GM12874 (cell line): Measurements from ENCODE around the gene USP24.
A peak's percentile ranks its signal among the peaks of the same experiment; 100 is the strongest.

Experiments
- TF ChIP-seq, protein P1 (sequence below): IDR thresholded peaks from 2 replicates; pipeline ENCODE4 v1.5.1; 2011; ENCODE audit warnings: low read depth, mild to moderate bottlenecking, control low read depth, low read length, moderate library complexity; ENCODE audit not compliant: insufficient read depth

USP24 gene

DNA sequence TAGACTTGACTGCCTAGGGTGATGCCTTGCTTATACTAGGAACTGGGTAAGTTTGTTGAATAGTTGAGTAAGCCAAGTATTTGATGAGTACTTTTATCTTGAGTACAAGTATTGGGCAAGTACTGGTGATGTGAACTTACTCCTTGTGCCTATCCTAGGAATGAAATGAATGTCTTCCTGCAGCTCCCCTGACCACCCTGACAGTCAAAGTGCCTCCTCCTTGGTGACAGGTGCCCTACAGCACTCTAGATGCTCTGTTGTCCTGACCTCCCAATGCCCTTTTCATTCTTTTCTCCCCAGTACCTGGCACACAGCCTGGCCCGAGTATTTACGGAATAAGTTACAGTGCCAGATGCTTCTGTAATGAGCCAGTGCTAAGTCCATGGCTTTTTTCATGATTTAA, 150.3 kb downstream of the USP24 start:
- TF ChIP-seq, protein P1, sequence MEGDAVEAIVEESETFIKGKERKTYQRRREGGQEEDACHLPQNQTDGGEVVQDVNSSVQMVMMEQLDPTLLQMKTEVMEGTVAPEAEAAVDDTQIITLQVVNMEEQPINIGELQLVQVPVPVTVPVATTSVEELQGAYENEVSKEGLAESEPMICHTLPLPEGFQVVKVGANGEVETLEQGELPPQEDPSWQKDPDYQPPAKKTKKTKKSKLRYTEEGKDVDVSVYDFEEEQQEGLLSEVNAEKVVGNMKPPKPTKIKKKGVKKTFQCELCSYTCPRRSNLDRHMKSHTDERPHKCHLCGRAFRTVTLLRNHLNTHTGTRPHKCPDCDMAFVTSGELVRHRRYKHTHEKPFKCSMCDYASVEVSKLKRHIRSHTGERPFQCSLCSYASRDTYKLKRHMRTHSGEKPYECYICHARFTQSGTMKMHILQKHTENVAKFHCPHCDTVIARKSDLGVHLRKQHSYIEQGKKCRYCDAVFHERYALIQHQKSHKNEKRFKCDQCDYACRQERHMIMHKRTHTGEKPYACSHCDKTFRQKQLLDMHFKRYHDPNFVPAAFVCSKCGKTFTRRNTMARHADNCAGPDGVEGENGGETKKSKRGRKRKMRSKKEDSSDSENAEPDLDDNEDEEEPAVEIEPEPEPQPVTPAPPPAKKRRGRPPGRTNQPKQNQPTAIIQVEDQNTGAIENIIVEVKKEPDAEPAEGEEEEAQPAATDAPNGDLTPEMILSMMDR: no peak

DNA sequence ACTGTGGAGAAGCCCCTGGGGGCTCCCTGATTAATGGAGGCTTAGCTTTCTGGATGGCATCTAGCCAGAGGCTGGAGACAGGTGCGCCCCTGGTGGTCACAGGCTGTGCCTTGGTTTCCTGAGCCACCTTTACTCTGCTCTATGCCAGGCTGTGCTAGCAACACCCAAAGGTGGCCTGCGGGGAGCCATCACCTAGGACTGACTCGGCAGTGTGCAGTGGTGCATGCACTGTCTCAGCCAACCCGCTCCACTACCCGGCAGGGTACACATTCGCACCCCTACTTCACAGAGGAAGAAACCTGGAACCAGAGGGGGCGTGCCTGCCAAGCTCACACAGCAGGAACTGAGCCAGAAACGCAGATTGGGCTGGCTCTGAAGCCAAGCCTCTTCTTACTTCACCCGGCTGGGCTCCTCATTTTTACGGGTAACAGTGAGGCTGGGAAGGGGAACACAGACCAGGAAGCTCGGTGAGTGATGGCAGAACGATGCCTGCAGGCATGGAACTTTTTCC, 151.0 kb downstream of the USP24 start:
- TF ChIP-seq, protein P1: peak; percentile 59

DNA sequence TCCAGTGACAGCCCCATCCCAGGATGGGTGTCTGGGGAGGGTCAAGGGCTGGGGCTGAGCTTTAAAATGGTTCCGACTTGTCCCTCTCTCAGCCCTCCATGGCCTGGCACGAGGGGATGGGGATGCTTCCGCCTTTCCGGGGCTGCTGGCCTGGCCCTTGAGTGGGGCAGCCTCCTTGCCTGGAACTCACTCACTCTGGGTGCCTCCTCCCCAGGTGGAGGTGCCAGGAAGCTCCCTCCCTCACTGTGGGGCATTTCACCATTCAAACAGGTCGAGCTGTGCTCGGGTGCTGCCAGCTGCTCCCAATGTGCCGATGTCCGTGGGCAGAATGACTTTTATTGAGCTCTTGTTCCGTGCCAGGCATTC, 151.6 kb downstream of the USP24 start:
- TF ChIP-seq, protein P1: no peak

DNA sequence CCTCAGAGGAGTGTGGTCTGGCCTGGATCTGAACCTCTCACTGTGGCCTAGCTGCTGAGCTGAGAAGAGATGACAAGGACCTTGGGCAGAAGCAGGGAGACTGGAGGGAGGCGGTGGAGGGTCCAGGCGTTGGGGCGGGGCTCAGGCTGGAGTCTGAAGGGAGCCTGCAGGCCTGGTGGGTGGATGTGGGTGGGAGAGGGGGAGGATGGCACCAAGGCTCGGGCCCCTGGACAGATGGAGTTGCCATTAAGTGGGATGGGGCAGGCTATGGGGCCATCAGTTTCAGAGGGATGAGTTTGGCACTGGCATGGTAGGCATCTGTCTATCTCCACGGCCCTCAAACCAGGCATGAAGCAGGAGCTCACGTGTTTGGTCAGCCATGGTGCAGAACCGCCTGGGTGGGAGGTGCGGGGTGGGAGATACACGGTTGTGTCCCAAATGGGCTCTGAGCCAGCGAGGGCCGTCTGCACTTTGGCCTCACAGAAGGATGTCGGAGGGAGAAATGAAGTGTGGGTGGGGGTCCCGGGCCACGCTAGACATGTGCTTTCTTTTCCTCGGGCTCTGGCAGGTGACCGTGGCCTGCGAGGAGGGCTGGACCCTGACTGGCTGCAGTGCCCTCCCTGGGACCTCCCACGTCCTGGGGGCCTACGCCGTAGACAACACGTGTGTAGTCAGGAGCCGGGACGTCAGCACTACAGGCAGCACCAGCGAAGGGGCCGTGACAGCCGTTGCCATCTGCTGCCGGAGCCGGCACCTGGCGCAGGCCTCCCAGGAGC, 152.2 kb downstream of the USP24 start:
- TF ChIP-seq, protein P1: no peak

DNA sequence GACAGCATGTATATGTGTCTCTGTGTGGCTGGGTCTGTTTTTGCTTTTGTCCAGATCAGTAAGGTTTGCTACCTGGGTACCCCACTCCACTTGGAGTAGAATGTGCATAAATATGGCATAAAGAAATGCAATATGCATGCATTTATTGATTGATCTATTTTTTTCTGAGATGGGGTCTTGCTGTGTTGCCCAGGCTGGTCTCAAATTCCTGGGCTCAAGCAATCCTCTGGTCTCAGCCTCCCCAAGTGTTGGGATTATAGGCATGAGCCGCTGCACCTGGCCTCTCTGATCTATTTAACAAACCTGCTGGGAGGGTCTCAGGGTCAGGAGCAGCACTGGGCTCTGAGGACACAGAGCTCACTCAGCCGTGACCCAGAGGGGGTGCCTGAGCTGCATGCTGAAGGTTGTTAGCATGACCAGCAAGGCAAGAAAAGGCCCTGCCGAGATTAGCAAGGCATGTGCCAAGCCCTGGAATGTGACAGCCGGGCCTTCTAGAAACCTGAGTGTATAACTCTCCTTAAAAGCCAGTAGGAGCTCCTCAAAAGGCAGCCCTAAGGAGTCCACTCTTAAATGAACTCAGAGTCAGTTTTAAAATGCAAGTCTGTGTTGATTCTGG, 153.3 kb downstream of the USP24 start:
- TF ChIP-seq, protein P1: no peak

DNA sequence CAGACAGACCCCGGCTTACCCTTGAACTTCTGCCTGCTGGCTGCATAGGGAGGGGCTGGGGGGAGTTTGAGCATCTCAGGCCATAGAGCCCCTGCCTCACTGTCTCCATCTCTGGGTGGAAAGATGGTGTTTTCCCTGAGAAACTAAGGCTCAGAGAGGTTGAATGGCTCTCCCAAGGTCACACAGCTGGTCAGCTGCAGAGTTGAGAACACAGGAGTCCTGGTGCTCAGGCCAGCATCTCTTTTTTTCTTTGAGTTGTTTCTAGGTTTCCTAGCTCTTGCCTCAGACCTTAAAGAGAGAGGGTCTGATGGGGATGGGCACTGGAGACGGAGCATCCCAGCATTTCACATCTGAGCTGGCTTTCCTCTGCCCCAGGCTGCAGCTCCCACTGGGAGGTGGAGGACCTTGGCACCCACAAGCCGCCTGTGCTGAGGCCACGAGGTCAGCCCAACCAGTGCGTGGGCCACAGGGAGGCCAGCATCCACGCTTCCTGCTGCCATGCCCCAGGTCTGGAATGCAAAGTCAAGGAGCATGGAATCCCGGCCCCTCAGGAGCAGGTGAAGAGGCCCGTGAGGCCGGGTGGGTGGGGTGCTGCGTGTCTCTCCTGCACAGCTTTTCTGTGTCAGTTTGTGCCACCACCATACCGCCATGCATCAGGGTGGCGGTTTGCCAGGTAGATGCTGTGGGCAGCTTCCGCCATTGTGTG, 154.0 kb downstream of the USP24 start:
- TF ChIP-seq, protein P1: no peak
